ENCODE data around the gene VOPP1.

The VOPP1 gene

GRCh38 chr7:55556031-55556430 is 16.3 kb downstream of the VOPP1 start:
- DNase-seq: no peak

DNA sequence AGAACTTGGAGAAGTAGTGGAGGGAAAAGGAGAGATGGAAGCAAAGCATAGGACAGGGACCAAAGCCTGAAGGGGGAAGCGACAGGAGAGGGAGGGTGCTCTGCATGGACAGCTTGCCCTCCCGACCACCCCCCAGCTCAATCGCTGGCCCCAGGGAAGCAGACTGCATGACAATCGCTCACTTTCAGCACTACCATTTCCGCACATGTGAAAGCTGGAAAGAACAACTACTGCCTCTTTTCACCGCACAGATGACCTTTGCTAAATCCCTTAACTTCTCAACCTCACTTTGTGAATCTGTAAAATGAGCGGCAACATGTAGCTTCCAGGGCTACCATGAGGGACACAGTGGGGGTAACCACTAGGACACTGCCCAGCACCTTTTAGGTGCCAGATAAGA is 17.1 kb downstream of the VOPP1 start:
- DNase-seq: no peak

GRCh38 chr7:55554038-55554437 is 18.3 kb downstream of the VOPP1 start:
- no peak for DNase-seq

DNA sequence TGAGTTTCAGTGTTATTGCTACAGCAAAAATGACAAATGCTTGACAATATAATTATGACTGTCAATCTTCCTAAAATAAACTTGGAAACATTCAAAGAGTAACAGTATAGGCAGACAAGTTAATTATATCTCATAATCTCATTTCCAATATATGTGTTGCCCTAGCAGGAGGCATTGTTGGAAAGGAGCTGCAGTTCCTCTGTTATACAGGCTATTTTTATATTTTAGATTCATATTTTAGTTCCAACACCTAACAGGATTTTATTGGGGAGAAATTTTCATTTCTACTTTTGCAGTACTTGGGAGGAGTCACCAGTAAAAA is 19.3 kb downstream of the VOPP1 start:
- no peak for DNase-seq

DNA sequence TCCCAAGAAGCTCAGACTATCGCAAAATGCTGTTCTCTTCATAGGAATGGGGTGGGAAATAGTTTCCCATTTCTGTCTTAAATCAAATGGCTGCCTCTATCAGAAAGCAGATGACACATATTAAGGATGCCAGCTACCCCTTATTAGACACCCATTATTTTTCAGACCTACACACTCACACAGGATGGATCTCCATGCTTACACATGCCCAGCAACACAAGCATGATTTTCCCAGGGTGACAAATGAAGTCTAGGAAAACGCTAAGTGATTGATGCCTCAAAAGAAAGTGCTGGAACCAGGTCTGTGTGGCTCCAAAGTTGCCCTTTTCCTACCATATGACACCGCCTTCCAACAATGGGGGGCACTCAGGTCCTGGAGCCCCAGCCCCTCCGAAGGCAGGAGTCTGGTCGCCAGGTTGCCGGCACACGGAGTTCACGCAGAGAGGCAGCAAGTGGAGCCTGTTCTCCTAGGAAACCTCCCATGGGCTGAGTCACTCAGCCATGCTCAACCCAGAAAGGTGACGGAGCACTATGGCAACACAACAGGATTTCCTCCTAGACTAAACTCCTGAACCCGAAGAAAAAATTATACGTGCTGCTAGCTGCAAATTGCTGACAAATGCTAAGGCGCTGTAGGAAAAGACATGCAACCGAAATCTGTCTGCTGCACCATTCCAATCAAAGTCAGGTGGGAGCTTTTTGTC is 19.8 kb downstream of the VOPP1 start:
- peak in 16 of 51 donors; percentile 14 to 74 (median 38) for DNase-seq

GRCh38 chr7:55550841-55551537 is 21.3 kb downstream of the VOPP1 start:
- no peak for DNase-seq

GRCh38 chr7:55550010-55550663 is 22.2 kb downstream of the VOPP1 start:
- no peak for DNase-seq

DNA sequence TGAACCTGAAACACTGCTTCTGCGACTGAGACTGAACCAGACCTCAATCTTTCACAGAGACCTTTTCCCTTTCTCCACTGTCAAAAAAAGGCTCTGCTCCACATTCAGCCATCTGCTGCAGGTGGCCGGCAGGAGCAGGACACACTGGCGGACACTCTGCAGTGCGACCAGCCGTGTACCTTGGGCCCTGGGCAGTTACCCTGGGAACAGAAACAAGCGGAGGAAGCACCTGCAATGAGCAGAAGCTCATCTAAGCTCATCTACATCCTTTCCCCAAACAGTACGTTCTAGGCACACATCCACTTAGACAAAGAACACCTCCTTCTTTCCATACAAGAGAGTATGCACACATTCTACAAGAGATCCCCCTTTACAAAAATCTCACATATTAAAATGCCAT is 22.8 kb downstream of the VOPP1 start:
- no peak for DNase-seq

DNA sequence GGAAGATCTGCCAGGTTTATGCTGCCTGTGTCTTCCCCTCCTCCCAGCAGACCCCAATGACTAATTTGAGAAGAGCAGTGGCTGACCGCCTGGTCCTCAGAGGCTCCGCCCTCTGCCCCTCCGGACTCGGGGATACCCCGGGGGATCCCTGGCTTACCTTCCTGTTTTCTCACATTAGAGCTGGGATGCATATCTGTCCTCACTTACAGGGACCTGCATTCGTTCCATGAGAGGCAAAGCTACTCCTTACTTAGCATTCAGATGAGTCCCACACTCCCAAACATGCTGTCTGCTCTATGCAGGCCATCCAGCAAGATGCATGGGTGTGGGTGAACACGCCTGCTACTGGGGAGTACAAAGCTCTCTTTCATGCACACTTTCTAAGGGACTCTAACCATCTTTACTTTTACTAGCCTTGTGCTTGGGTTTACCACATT is 24.0 kb downstream of the VOPP1 start:
- no peak for DNase-seq

DNA sequence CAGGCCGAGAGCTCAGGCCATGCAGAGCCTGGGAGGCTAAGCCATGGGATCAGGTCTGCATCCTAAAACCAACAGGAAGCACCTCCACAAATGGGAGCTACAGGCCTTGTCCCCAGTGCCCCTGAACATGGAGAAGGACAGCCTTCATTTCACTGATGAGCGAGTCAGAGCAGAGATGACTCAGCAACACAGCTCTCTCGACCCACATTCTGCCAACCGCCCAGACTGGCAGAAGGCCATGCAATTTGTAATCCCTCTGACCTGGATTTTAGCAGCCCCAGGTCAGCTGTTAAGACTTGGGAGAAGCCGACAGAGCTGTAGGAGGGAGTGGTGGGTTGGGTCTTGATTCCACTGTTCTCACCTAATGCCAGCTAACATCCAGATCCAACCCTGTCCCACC is 25.5 kb downstream of the VOPP1 start:
- peak in 33 of 51 donors; percentile 7 to 79 (median 44) for DNase-seq

GRCh38 chr7:55545496-55545895 is 26.8 kb downstream of the VOPP1 start:
- DNase-seq: peak in 2 of 51 donors; percentile 16 to 72

DNA sequence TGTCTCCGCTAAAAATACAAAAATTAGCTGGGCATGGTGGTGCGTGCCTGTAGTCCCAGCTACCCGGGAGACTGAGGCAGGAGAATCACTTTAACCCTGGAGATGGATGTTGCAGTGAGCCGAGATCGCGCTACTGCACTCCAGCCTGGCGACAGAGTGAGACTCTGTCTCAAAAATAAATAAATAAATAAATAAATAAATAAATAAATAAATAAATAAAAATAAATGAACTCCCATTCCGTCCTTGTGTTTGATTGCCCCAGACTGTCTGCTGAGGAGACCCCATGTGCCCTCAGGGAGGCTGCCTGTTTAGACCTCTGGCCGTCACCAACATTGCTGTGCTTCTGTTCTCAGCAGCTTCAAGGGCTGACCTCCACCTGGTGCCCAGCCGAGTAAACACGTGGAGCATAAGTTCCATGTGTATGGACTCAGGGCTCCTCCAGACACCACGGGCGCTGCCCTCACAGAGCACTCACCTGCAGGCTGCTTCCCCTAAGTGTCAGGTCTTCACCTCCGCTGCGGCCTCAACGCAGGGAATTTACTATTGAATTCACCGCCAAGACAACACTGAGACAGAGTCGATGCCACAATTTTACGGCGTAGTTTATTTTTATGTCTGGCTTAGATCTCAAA is 32.0 kb downstream of the VOPP1 start:
- no peak for DNase-seq

DNA sequence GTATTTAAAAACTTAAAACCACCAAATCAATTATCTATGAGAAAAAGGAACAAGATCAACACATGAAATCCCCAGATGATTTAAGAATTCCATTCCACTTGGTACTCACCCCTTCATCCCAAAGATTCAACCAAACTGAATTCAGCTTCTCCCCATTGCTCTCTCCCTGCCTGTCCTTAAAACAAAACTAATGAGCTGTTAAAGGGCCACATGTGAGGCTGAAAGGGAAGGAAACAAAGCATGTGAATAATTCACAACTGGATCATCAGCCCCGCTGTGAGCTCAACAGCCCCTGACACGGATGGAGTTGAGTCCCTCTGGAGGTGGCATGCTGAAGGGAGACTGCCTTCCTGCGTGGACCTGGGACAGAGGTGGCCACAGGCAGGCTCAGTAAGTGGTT is 32.9 kb downstream of the VOPP1 start:
- DNase-seq: no peak

DNA sequence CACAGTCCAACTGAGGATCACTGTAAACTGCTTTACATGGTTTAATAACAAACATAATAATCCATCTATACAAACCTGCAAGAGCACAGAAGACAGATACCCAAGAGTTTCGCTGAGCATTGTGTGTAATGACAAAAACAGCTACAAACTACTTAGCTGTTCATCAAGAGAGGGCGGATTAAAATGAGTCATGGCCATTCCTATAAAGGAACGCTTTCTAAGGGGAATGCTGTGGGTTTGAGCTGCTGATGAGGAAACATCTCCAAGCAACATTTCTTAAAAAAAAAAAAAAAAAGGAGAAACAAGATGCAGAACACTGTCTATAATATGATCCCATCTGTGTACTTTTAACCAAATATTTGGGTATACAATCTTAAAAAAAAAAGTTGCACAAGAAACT is 33.8 kb downstream of the VOPP1 start:
- DNase-seq: peak in 1 of 51 donors; percentile 24

- DNase-seq: no peak
Observed at GRCh38 chr7:55537458-55537990, 34.8 kb downstream of the VOPP1 start.

DNA sequence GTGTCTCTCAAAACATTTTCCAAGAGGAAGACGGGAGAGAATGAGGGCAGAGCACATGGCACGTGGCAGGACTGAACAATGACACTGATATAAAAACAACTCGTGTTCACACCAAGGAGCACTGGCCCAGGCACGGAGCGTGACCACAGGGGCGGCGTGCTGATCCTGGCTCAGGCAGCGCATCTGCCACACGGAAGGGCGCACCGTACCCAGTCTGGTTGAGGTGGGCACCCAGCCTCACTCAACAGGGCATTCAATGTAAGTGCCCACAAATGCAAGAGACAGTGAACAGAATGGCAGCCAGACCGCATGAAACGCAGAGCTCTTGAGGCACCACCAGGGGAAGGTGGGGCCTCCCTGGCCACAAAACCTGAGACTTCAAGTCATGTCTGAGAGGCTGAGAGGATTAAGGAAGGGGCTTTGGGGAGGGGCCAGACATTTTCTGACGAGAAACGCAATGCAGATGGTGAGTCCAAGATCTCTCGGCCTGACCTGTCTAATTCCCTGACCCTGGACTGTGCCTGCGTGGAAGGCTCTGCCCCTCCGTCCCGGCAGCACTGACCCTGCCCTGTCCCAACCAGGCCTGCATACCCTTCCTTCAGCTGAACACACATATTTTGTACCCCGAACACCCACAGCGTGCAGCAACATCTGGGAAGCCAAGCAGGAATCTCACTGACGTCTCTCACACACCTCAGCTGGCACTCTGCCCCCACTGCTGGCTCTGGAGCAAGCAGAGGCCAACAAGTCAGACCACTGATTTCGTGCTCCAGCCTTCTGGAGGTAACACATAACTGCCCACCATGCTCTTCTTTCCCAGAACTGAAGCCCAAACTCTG is 35.5 kb downstream of the VOPP1 start:
- no peak for DNase-seq

GRCh38 chr7:55535617-55536016 is 36.7 kb downstream of the VOPP1 start:
- DNase-seq: no peak

GRCh38 chr7:55534916-55535590 is 37.2 kb downstream of the VOPP1 start:
- DNase-seq: no peak

GRCh38 chr7:55534262-55534915 is 37.9 kb downstream of the VOPP1 start:
- peak in 13 of 51 donors; percentile 14 to 52 (median 26) for DNase-seq

DNA sequence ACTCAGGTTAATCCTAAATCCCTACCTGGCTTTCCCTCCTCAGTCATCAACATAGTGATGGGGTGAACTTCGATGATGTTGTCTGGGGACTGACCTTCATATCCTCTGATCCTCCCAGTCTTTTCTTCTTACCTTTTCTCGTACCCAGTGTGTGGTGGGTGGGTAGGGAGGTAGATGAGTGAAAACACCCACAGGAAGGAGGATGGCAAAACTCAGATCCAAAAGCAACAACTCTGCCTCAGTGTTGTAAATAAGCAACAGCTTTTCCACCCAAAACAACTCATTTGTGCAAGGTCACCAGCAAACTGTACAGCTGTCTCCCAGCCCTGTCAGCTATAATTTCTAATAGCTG is 38.6 kb downstream of the VOPP1 start:
- peak in 1 of 51 donors; percentile 50 for DNase-seq

Measured in hypothalamus (tissue), 51 donors.